K562 (cell line): ENCODE data around the gene MRAS. TPM values are rescaled to one million over a fixed set of nuclear protein-coding genes. Genes with fewer than 3 reads are reported as not detected.

Experiments used
- ATAC-seq: fragments of 200-7000 bp; cut with Tn5 transposase; 3 replicates; pipeline ENCODE4 v1.9.1; 2020; ENCODE audit warnings: moderate library complexity
- BruUV-seq: library from RNA; stranded (reverse); fragments of 400-500 nt; replicated peaks from 2 replicates; lab custom pipeline; 2021; lab: Mats Ljungman, UMichigan
- CTCF ChIA-PET: fragments of 300-600 bp; formaldehyde crosslinking; extraction: SDS; loops from one replicate; lab custom pipeline; 2021; ENCODE audit warnings: low intra/inter-chr PET ratio; lab: Yijun Ruan, JAX
- POLR2A ChIA-PET: fragments of 300-600, 350-650 bp; sonication (Branson Sonifier 250); formaldehyde crosslinking; extraction: SDS; loops from one replicate; lab custom pipeline; 2021; ENCODE audit warnings: antibody characterized with exemption, inconsistent platforms; lab: Yijun Ruan, JAX
- DNase-seq, 4 experiments: peaks; one replicate each; pipeline versions ENCODE4 v3.0.0 to v3.0.0-alpha.2; 2011 to 2018; ENCODE audit warnings: low spot score in 3 of 4, mixed read lengths in 3 of 4; ENCODE audit errors: extremely low read depth in 1 of 4
- FAIRE-seq: peaks from 2 replicates; lab custom pipeline; 2011; peaks lifted over from hg19 to GRCh38; lab: Jason Lieb, UNC
- H2AFZ ChIP-seq: 2 replicates; pipeline ENCODE4 v1.6.0; 2011; ENCODE audit warnings: low read depth, low read length, control low read depth, inconsistent platforms
- H3K27ac ChIP-seq: fragments of 200-600 bp; 3 replicates; pipeline ENCODE4 v1.8.0; 2011; ENCODE audit warnings: low read depth, mild to moderate bottlenecking, control low read depth, inconsistent platforms, low read length, moderate library complexity, mixed read lengths; ENCODE audit errors: extremely low read depth
- H3K27me3 ChIP-seq, 2 experiments: fragments of 300-600 bp in 1 of 2; 2 replicates in 1 of 2; 3 replicates in 1 of 2; pipeline versions ENCODE4 v1.6.0 to v1.8.0; 2011; ENCODE audit warnings: inconsistent platforms in 2 of 2, low read length in 2 of 2, mild to moderate bottlenecking in 1 of 2, mixed read lengths in 1 of 2, moderate library complexity in 1 of 2; ENCODE audit not compliant: control insufficient read depth in 2 of 2, insufficient read depth in 2 of 2
- H3K36me3 ChIP-seq: fragments of 300-600 bp; 3 replicates; pipeline ENCODE4 v1.8.0; 2011; ENCODE audit warnings: mild to moderate bottlenecking, low read length, inconsistent platforms; ENCODE audit not compliant: control insufficient read depth, insufficient read depth
- H3K4me1 ChIP-seq, 2 experiments: fragments of 200-600 bp in 1 of 2; replicated peaks in 1 of 2; 2 replicates in 1 of 2; 3 replicates in 1 of 2; pipeline versions ENCODE4 v1.5.1 to v1.8.0; 2011; ENCODE audit warnings: inconsistent platforms in 2 of 2, low read length in 2 of 2, mild to moderate bottlenecking in 1 of 2, mixed read lengths in 1 of 2, moderate library complexity in 1 of 2; ENCODE audit not compliant: control insufficient read depth in 2 of 2, insufficient read depth in 2 of 2
- H3K4me2 ChIP-seq: 2 replicates; pipeline ENCODE4 v1.6.1; 2011; ENCODE audit warnings: low read length, control low read depth, inconsistent platforms, mixed read lengths; ENCODE audit not compliant: insufficient read depth
- H3K4me3 ChIP-seq: fragments of 200-600 bp; sonication (generic), shearing (Covaris generic); 2 replicates; pipeline ENCODE4 v1.5.1; 2016; ENCODE audit warnings: control low read depth, inconsistent platforms
- H3K79me2 ChIP-seq: fragments of 200-600 bp; 3 replicates; pipeline ENCODE4 v1.8.0; 2011; ENCODE audit warnings: low read length, inconsistent platforms; ENCODE audit not compliant: control insufficient read depth, insufficient read depth
- H3K9ac ChIP-seq, 2 experiments: 2 replicates each; pipeline versions ENCODE4 v1.6.0 to v1.6.1; 2011; ENCODE audit warnings: low read depth in 2 of 2, low read length in 2 of 2, control low read depth in 1 of 2, inconsistent platforms in 1 of 2, mild to moderate bottlenecking in 1 of 2, mixed read lengths in 1 of 2; ENCODE audit not compliant: insufficient read depth in 1 of 2
- H3K9me1 ChIP-seq: one replicate; pipeline ENCODE4 v1.6.0; 2011; ENCODE audit warnings: inconsistent platforms, mild to moderate bottlenecking, low read length, moderate library complexity; ENCODE audit not compliant: control insufficient read depth, insufficient read depth
- H3K9me3 ChIP-seq: replicated peaks from 2 replicates; pipeline ENCODE4 v1.5.1; 2011; ENCODE audit warnings: low read depth, low read length, inconsistent platforms; ENCODE audit not compliant: control insufficient read depth, insufficient read depth
- H4K20me1 ChIP-seq: replicated peaks from 2 replicates; pipeline ENCODE4 v1.6.1; 2011; ENCODE audit warnings: low read length, inconsistent platforms, mixed read lengths; ENCODE audit not compliant: control insufficient read depth, insufficient read depth
- DMBX1 ChIP-seq: fragments of 250-450 bp; sonication (Bioruptor Pico); IDR thresholded peaks from 2 replicates; pipeline ENCODE4 v1.8.0; 2022; ENCODE audit warnings: inconsistent platforms, mild to moderate bottlenecking, moderate library complexity, borderline replicate concordance
- DNMT1 ChIP-seq: fragments of 450-650 bp; IDR thresholded peaks from 2 replicates; pipeline ENCODE4 v1.6.1; 2016; ENCODE audit warnings: antibody characterized with exemption, mild to moderate bottlenecking
- GATAD2B ChIP-seq: fragments of 450-650 bp; IDR thresholded peaks from 2 replicates; pipeline ENCODE4 v1.6.1; 2017; ENCODE audit warnings: mild to moderate bottlenecking, borderline replicate concordance
- HLTF ChIP-seq: fragments of 450-650 bp; IDR thresholded peaks from 2 replicates; pipeline ENCODE4 v1.6.1; 2016
- PHF21A ChIP-seq: fragments of 450-650 bp; IDR thresholded peaks from 2 replicates; pipeline ENCODE4 v1.6.1; 2017; ENCODE audit warnings: low read depth, borderline replicate concordance
- PTRF ChIP-seq: fragments of 450-650 bp; IDR thresholded peaks from 2 replicates; pipeline ENCODE4 v1.6.1; 2016; ENCODE audit warnings: mild to moderate bottlenecking, missing genetic modification characterization, missing compliant biosample characterization
- RB1 ChIP-seq: fragments of 450-650 bp; IDR thresholded peaks from 2 replicates; pipeline ENCODE4 v1.6.1; 2017; ENCODE audit warnings: low read depth, mild to moderate bottlenecking
- SMAD2 ChIP-seq: fragments of 150-350 bp; IDR thresholded peaks from 2 replicates; pipeline ENCODE4 v1.6.1; 2014; ENCODE audit warnings: low read depth, mild to moderate bottlenecking, low read length
- SMARCC2 ChIP-seq: fragments of 450-650 bp; IDR thresholded peaks from 2 replicates; pipeline ENCODE4 v1.6.1; 2017; ENCODE audit warnings: antibody characterized with exemption, moderate library complexity, mild to moderate bottlenecking, low read depth
- SRF ChIP-seq, 2 experiments: fragments of 250-450, 450-650 bp in 1 of 2; sonication (Bioruptor Pico) in 1 of 2; sonication (generic) in 1 of 2; formaldehyde crosslinking; IDR thresholded peaks; 2 replicates each; pipeline versions ENCODE4 v1.5.0 to v1.5.1; 2020 to 2022; ENCODE audit warnings: mild to moderate bottlenecking in 1 of 2, missing genetic modification reagents in 1 of 2
- ZBTB2 ChIP-seq: fragments of 450-650 bp; IDR thresholded peaks from 2 replicates; pipeline ENCODE4 v1.6.1; 2016; ENCODE audit warnings: antibody characterized with exemption
- ZC3H4 ChIP-seq: sonication (generic); formaldehyde crosslinking; IDR thresholded peaks from 2 replicates; pipeline ENCODE4 v1.9.0; 2021; ENCODE audit warnings: missing genetic modification reagents, borderline replicate concordance
- ZNF316 ChIP-seq: fragments of 450-650 bp; IDR thresholded peaks from 2 replicates; pipeline ENCODE4 v1.6.1; 2016
- ZNF740 ChIP-seq, 3 experiments: fragments of 200-800 bp in 1 of 3; sonication (Bioruptor generic) in 1 of 3; sonication (generic) in 1 of 3; formaldehyde crosslinking in 1 of 3; IDR thresholded peaks; 2 replicates each; pipeline versions ENCODE4 v1.6.1 to v1.8.0; 2016 to 2022; ENCODE audit warnings: mild to moderate bottlenecking in 2 of 3, missing compliant biosample characterization in 2 of 3, missing genetic modification characterization in 2 of 3, missing genetic modification reagents in 1 of 3
- WGBS: fragments of 100-300 bp; shearing (Covaris generic); methylation state at CpG from one replicate; pipeline ENCODE4 v1.1.6; 2016; ENCODE audit warnings: low coverage, mixed read lengths; ENCODE audit not compliant: insufficient coverage; ENCODE audit errors: missing lambda C conversion rate; 5-methylcytosine and 5-hydroxymethylcytosine counted together
- in situ Hi-C: fragments of 300-500 bp; cut with MboI; formaldehyde crosslinking; loops from 4 replicates; pipeline ENCODE4 v1.15.0; 2018; ENCODE audit warnings: inconsistent platforms, mixed read lengths
- intact Hi-C: fragments of 100-400 bp; cut with micrococcal nuclease; formaldehyde crosslinking; loops from 2 replicates; pipeline ENCODE4 v1.14.2; 2022
- polyA plus RNA-seq, 8 experiments: library from polyadenylated mRNA; depleted of rRNA in 4 of 8; stranded (reverse) in 5 of 8; unstranded in 3 of 8; fragments of >200 nt; fragmentation: Nextera tagmentation in 2 of 8; fragmentation: Illumina TruSeq in 1 of 8; extraction: Ambion mirVana in 2 of 8; extraction: Trizol in 1 of 8; gene quantifications; 2 replicates each; pipeline versions ENCODE4 v1.2.1 to v1.2.3, GENCODE V29; 2011 to 2014; ENCODE audit warnings: inconsistent platforms in 1 of 8, missing spikeins in 1 of 8
- total RNA-seq, 7 experiments: library from RNA; depleted of rRNA in 6 of 7; stranded (reverse); fragments of >200 nt in 6 of 7; fragmentation: Illumina TruSeq in 2 of 7; extraction: Trizol in 2 of 7; gene quantifications; 2 replicates each; pipeline versions ENCODE4 v1.2.1 to v1.2.3, GENCODE V29; 2011 to 2021; ENCODE audit warnings: low replicate concordance in 1 of 7
- TF ChIP-seq, protein P1 (sequence below): fragments of 250-450 bp; sonication (Bioruptor Pico); IDR thresholded peaks from 2 replicates; pipeline ENCODE4 v1.5.0; 2022; ENCODE audit warnings: mild to moderate bottlenecking
- TF ChIP-seq, protein P2 (sequence below): IDR thresholded peaks from 2 replicates; pipeline ENCODE4 v1.6.1; 2014; ENCODE audit warnings: antibody characterized with exemption

MRAS gene
- total and polyA plus RNA-seq, 9 of the 15 experiments (the other 6 are each of a cell fraction or from before 2014, with no cell fraction given), result 1.5 to 10.0 (median 5.0) TPM

DNA sequence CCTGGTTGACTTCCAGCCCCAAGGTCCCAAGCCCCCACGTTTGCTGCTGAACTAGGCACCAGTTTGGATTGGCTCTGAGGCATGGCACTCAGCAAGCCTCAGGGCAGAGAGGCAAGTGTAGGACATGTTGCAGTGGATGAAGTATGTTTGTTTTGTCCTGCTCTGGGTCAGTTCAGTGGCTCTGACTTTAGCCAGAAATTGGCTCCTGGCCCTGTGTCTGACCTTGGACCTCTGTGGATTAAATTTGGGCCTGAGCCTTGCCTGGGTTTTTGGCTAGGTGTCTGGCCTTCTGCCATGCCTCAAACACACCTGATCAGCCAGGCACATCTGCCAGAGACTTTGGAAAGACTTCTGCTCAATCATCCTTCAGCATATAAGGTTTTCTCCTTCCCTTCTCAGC lies 3.6 kb upstream of the MRAS start:
- ATAC-seq (no peak), DNase-seq (no peak), FAIRE-seq (no peak)
- H3K4me3 ChIP-seq, result no peak overlapping the region
- in situ Hi-C loops (no loop called here), intact Hi-C loops (loop anchor here (5.0 kb wide), 1 partner anchor 162 kb away; no protein-coding TSS in a partner anchor)
- 0% methylated on average over 1 of the region's 1 CpG for WGBS
- H2AFZ ChIP-seq, result no peak overlapping the region
- no peak for TF ChIP-seq SRF (CRISPR knock-in tag; IDR thresholded peaks at IDR 0.05)
- no peak for TF ChIP-seq ZNF740 (CRISPR knock-in tag; IDR thresholded peaks at IDR 0.05)
- no peak for TF ChIP-seq ZNF740 (tag; IDR thresholded peaks at IDR 0.05)
- no peak for TF ChIP-seq SMARCC2
- TF ChIP-seq ZC3H4 (CRISPR knock-in tag), result no peak
- no peak for TF ChIP-seq DMBX1 (CRISPR knock-in tag)
- TF ChIP-seq PHF21A, result no peak
- TF ChIP-seq HLTF, result no peak
- no peak for TF ChIP-seq DNMT1
- TF ChIP-seq, protein P1, sequence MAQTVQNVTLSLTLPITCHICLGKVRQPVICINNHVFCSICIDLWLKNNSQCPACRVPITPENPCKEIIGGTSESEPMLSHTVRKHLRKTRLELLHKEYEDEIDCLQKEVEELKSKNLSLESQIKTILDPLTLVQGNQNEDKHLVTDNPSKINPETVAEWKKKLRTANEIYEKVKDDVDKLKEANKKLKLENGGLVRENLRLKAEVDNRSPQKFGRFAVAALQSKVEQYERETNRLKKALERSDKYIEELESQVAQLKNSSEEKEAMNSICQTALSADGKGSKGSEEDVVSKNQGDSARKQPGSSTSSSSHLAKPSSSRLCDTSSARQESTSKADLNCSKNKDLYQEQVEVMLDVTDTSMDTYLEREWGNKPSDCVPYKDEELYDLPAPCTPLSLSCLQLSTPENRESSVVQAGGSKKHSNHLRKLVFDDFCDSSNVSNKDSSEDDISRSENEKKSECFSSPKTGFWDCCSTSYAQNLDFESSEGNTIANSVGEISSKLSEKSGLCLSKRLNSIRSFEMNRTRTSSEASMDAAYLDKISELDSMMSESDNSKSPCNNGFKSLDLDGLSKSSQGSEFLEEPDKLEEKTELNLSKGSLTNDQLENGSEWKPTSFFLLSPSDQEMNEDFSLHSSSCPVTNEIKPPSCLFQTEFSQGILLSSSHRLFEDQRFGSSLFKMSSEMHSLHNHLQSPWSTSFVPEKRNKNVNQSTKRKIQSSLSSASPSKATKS (CRISPR knock-in tag), result no peak
- no peak for TF ChIP-seq RB1
- no peak for TF ChIP-seq SMAD2
- TF ChIP-seq PTRF, result no peak
- no peak for TF ChIP-seq ZNF316
- no peak for TF ChIP-seq ZBTB2
- TF ChIP-seq, protein P2, sequence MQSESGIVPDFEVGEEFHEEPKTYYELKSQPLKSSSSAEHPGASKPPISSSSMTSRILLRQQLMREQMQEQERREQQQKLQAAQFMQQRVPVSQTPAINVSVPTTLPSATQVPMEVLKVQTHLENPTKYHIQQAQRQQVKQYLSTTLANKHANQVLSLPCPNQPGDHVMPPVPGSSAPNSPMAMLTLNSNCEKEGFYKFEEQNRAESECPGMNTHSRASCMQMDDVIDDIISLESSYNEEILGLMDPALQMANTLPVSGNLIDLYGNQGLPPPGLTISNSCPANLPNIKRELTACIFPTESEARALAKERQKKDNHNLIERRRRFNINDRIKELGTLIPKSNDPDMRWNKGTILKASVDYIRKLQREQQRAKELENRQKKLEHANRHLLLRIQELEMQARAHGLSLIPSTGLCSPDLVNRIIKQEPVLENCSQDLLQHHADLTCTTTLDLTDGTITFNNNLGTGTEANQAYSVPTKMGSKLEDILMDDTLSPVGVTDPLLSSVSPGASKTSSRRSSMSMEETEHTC, result no peak
- no peak for TF ChIP-seq GATAD2B
- CTCF ChIA-PET, result no interaction called here
- no peak overlapping the region for H3K4me2 ChIP-seq
- POLR2A ChIA-PET, result no interaction called here
- no peaks in the 10 kb centered on the region for H3K9me1 ChIP-seq
- no TSS peak for BruUV-seq
- H3K79me2 ChIP-seq, result no peaks in the 10 kb centered on the region
- no peaks in the 10 kb centered on the region for H3K36me3 ChIP-seq
- H3K27me3 ChIP-seq, result no peaks in the 10 kb centered on the region
- no peak overlapping the region for H3K9ac ChIP-seq
- peaks cover 4 to 12% of the 10 kb centered on the region in 2 experiments; a peak in 3 of 5 replicates for H3K4me1 ChIP-seq
- H3K9me3 ChIP-seq, result no peaks in the 10 kb centered on the region
- no peak overlapping the region for H3K27ac ChIP-seq
- no peaks in the 10 kb centered on the region for H4K20me1 ChIP-seq
